OCI-LY7 (cell line): ENCODE measurements around the gene BBS9.

ENCODE experiments used
- CTCF ChIP-seq: fragments of 200-600 bp; sonication (generic); conservative IDR thresholded peaks from 2 replicates; pipeline ENCODE4 v1.5.1; 2014; ENCODE audit warnings: mild to moderate bottlenecking, antibody characterized with exemption, low read length, moderate library complexity, mixed read lengths
- EZH2phosphoT487 ChIP-seq: fragments of 200-600 bp; sonication (generic); IDR thresholded peaks from 2 replicates; pipeline ENCODE4 v1.6.1; 2018; ENCODE audit warnings: low read depth, borderline replicate concordance, mild to moderate bottlenecking, mixed run types, antibody characterized with exemption, low read length, moderate library complexity, mixed read lengths

- TF ChIP-seq EZH2phosphoT487: no peak
- TF ChIP-seq CTCF: no peak
Measured at GRCh38 chr7:33215992-33216391, 86.6 kb downstream of the BBS9 start.
